HG02798 (cell line): ENCODE data around the gene TP73.

Experiments used
- ATAC-seq: cut with Tn5 transposase; IDR thresholded peaks from one replicate; pipeline ENCODE4 v1.9.1; 2021; ENCODE audit warnings: mild to moderate bottlenecking; ENCODE audit not compliant: unreplicated experiment, poor library complexity

TP73 gene

GRCh38 chr1:3681898-3682806, 29.8 kb downstream of the TP73 start:
- no peak for ATAC-seq

- ATAC-seq: no peak
Observed at GRCh38 chr1:3683197-3683596, 30.9 kb downstream of the TP73 start.

GRCh38 chr1:3683992-3684391, 31.7 kb downstream of the TP73 start:
- no peak for ATAC-seq

- ATAC-seq: no peak
Observed at GRCh38 chr1:3685222-3685621, 32.9 kb downstream of the TP73 start.

- no peak for ATAC-seq
Observed at GRCh38 chr1:3685906-3686305, 33.6 kb downstream of the TP73 start.

- no peak for ATAC-seq
Observed at GRCh38 chr1:3687504-3687903, 35.2 kb downstream of the TP73 start.

- no peak for ATAC-seq
Observed at GRCh38 chr1:3688356-3689137, 36.2 kb downstream of the TP73 start.

- no peak for ATAC-seq
Observed at GRCh38 chr1:3689138-3689750, 36.9 kb downstream of the TP73 start.

- ATAC-seq: no peak
Observed at GRCh38 chr1:3690282-3691065, 38.2 kb downstream of the TP73 start.

GRCh38 chr1:3691421-3692204, 39.3 kb downstream of the TP73 start:
- ATAC-seq: no peak

GRCh38 chr1:3692598-3692997, 40.3 kb downstream of the TP73 start:
- no peak for ATAC-seq

- ATAC-seq: no peak
Observed at GRCh38 chr1:3693321-3693720, 41.0 kb downstream of the TP73 start.

- ATAC-seq: peak; percentile 40
Observed at GRCh38 chr1:3695326-3696217, 43.3 kb downstream of the TP73 start.

GRCh38 chr1:3696689-3697088, 44.4 kb downstream of the TP73 start:
- no peak for ATAC-seq

- no peak for ATAC-seq
Observed at GRCh38 chr1:3697104-3697503, 44.8 kb downstream of the TP73 start.

GRCh38 chr1:3697810-3698209, 45.5 kb downstream of the TP73 start:
- ATAC-seq: no peak

GRCh38 chr1:3698660-3699408, 46.5 kb downstream of the TP73 start:
- ATAC-seq: no peak

GRCh38 chr1:3699596-3699995, 47.3 kb downstream of the TP73 start:
- ATAC-seq: no peak
